Putamen (tissue), 1 donor: Measurements from ENCODE around the gene IQGAP1.
A peak's percentile ranks its signal among the peaks of the same experiment; 100 is the strongest.
"Not testable (repeated sequence)": the region's sequence is repeated elsewhere in the genome, so short reads cannot be mapped to it uniquely, and the experiment has no call there.

Experiments
- DNase-seq: peaks from one replicate; pipeline ENCODE4 v3.0.0-alpha.2; 2016; ENCODE audit warnings: low spot score

The IQGAP1 gene

DNA sequence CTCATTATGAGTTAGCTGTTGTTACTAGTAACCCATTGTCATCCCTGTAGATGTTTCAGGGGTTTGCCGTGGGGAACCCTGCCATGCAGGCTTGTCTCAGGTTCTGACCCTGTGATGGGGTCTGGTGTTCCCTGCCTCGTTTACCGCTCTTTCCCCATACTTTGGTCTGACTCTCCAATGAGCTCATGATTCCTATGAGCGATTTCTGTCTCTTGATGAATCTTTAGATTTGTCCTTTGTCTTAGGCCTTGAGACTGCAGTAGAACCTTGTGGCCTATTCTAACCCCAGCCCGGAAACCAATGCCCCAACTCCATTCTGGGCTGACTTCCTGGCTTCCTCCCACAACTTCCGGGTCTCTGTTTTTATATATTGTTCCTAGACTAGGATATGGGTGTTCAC, 11.3 kb upstream of the IQGAP1 start:
- no peak for DNase-seq

DNA sequence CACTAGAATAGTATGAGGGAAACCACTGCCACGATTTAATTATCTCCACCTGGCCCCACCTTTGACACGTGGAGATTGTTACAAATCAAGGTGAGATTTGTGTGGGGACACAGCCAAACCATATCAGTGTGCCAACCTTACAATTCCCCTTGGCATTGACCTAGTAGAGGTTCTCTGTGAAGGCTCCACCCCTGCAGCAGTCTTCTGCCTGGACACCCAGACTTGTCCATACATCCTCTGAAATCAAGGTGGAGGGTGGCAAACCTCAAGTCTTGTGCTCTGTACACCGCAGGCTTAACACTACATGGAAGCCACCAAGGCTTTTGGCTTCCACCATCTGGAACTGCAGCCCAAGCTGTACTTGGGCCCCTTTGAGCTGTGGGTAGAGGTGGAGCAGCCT, 8.8 kb upstream of the IQGAP1 start:
- DNase-seq, result no peak

DNA sequence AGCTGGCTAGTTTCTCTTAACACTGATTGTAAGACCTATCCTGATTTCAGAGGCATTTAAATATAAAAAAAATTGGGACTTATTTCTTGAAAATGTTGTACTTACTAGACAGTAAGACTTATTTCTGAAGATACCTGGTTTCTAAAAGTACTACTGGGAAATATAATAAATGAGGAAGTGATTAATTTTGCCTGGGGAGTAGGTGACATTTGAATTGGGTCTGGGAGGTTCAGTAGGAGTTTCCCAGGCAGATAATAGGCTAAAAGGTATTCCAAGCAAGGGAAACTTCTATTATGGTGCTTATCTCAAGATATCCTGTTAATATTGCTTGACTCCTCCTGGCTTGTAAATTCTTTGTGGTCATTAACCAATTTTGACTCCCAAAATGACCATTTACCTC, 6.5 kb upstream of the IQGAP1 start:
- DNase-seq, result no peak

DNA sequence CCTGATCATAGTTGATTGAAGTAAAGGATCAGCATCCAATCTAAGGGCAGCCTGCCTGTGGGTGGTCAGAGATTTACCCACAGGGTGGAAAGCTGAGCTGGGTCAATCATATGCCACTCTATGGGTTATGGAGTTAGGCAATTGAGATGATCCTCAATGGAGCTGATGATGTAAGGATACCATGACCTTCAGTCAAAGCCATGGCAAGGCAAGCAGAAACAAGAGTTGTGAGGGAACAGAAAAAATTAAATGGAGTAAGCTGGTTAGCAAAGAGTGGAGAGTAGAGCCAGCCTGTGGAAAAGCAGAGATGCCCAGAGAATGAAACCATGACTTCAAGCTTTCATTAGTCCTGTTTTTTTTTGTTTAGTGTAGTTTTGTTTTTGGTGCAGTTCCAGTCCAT, 5.7 kb upstream of the IQGAP1 start:
- DNase-seq, result no peak

DNA sequence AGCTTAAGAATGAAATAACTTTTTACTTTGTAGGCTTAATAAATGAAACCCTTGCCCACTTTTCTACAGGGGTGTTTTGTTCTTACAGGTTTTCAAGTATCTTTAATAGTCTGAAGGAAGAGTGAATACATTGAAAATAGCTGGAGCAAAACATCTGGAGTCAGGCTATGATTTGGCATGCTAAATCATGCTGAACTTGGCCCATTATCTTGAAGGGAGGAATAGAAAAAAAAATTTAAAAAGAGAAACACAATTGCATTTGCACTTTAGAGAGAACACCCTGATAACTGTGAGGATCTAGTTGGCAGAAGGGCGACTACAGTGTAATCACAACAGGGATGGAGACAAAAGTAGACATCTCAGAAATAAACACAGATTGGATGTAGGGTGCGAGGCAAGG, 1.8 kb upstream of the IQGAP1 start:
- no peak for DNase-seq

DNA sequence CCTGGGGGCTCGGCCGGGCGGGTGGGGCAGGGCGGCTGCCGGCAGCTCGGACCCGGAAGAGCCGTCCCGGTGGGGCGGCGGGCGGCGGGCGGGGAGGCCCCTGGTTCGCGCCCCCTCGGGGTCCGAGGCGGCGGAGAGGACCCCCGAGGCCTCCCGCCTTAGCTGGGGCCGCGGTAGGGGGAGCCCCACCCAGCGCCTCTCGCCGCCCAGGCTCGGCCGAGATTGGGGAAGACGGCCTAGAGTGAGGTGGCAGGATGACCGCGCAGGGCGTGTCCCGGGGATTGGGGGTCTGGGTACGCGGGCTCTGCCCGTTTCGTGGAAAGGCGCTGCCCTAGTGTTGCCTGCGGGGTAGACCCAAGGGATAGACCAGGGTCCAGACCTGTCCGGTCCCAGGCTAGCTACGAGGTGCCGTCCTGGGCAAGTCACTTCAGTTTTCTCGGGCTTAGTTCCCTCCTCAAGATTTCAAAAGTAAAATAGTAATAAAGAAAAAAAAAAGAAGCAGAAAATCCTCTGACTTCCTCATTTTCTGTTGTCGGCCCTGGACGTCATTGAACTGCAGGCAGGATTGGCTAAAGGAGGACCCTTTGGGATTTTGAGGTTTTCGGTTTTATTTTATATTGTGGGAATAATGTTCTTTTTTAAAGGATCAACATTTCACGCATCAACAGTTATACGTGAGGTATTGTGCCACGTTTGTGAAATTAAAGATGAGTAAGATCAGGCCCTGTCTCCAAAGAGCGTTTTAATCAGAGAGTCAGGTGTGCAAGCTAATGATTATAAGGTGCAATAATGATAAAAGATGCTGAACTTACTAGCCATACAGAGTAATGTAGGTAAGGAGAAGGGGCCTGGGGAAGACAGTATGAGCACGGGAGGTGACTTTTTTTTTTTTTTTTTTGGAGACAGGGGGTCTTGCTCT, 679 bp downstream of the IQGAP1 start:
- peak; percentile 30 for DNase-seq

DNA sequence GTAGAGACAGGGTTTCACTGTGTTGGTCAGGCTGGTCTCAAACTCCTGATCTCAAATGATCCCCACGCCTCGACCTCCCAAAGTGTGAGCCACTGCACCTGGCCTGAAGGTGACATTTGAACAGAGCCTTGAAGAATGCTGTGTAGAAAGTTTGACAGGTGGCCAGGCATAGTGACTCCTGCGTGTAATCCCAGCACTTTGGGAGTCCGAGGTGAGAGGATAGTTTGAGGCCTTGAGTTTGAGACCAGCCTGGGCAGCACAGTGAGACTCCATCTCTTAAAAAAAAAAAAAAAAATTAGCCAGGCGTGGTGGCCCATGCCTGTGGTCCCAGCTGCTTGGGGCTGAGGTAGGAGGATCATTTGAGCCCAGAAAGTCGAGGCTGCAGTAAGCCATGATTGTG, 1.5 kb downstream of the IQGAP1 start:
- DNase-seq, result no peak

DNA sequence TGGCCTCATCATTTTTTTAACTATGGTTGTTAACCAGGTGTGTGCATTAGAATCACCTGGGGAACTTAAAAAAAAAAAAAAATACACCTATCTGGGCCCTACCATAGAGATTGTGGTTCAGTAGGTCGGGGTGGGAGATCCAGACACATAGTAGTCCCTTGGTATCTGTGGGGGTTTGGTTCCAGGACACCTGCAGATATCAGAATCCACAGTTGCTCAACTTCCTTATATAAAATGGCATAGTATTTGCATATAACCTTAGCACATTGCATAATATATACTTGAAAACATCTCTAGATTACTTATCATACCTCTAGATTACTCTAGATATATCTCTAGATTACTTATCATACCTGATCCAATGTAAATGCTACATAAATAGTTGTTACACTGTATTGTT, 5.0 kb downstream of the IQGAP1 start:
- DNase-seq, result no peak

DNA sequence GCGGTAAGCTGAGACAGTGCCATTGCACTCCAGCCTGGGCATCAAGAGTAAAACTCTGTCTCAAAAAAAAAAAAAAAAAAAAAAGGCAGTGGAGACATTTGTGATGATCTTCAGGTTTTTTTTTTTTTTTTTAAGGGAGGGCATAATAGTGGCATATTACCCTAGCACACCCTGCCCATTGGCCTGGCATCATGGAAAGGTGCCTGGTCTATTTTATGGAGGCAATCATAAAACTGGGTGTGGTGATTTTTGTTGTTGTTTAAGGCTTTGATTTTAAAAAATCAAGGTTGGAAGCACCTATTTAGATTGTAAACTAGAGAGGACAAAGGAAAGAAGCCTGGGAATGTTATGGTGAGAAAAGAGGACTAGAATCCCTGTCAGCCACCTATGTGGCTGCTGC, 6.0 kb downstream of the IQGAP1 start:
- DNase-seq, result no peak

DNA sequence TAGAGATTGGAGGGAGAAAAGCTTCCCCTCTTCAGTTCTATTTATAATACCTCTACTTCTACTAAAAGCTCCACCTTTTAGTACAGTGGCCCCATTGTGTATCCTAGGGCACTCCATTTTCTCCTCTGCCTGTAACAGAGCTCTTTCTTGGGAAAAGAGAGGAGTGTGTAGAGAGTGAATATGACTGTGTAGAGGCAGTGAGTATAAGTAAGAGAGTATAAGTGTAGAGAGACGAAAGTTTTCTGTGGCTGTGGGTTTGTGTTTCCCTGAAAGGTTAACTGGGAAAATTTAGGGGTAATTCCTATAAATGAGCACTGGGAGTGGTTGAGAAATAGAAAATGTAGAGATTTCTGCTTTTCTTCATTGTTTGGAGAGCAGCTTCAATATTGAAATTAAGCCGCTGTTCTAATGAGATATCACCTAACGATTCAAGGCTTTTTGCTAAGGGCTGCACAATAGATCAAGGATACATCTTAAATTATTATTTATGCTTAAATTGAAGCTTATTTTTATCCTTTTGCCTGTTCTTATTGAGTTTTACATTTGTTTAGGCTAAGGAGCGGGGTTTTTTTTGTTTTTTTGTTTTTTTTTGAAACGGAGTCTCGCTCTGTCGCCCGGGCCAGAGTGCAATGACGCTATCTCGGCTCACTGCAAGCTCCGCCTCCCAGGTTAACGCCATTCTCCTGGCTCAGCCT, 6.9 kb downstream of the IQGAP1 start:
- no peak for DNase-seq

DNA sequence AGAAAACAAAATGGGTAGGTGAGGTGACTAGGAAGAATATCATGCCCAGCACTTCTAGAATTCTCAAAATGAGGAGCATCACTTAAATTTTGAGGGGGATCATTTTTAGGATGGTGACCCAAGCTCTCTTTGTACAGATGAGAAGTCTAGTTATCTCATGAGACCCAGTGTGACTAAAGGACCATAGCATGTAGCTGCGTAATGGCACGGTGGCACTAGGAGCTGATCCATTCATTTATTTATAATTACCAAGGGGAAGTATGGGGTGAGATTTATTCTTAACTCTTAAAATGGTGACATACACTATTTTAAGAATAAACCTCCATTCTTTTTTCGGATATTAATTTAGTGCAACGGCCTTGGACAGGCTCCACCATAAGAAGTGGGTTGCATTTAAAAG, 8.3 kb downstream of the IQGAP1 start:
- no peak for DNase-seq

DNA sequence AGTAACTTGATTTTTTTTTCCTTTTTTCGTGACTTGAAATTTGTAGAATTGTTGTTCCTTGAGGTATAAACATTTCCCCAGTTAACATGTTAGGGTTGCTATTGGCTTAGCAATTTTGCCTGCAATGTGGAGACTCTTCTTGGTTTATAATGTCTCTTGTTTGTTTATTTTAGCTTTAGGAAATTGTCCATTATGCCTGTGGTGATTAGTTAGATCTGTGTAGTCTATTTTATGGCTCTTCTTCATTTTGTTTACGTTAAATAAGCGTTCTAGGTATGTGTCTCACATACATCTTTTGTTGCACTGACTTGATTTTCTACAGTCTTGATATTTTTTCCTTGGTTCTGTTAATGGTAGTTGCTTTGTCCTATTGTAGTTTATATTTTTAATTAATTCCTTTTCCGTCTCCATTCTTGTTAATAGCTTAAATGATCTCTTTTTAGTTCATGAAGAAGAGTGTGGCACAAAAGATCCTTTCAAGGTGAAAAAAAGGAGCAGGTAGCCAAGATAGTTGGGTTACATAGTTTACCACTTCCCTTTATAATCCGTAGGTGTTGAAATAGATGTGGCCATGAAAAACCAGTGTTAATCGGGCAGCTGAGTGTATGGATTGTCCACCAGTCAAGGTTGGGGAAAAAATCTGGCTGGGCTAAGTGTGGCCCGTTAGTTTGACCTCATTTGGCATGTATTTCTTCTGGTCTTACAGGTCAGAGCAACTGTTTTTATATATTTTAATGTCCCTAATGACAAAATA, 12.1 kb downstream of the IQGAP1 start:
- DNase-seq, result no peak

DNA sequence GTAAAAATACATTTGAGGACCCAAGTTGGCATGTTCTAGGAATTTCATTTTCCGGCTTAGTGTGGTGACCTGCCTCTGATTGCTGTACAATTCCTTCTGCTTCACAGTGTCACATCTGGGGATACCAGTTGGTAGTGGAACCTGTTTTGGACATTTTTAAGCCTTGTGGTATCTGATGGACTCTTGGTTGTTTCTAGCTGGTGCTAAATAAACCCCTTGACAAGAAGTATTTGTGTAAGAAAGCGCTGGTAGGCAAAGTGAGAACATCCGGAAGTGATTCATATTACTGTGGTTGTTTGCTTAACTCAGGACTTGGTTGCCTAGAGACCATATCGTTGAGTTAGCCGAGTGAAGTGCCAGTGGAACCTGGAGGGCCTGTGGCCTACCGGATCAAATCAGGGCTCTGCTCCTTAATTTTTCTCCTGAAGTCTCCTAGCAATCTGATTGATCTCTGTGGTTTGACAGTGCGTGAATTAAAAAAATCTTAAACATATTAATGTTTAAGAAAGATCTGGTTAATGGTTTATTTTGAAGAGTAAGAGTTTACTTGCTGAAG, 12.8 kb downstream of the IQGAP1 start:
- no peak for DNase-seq

DNA sequence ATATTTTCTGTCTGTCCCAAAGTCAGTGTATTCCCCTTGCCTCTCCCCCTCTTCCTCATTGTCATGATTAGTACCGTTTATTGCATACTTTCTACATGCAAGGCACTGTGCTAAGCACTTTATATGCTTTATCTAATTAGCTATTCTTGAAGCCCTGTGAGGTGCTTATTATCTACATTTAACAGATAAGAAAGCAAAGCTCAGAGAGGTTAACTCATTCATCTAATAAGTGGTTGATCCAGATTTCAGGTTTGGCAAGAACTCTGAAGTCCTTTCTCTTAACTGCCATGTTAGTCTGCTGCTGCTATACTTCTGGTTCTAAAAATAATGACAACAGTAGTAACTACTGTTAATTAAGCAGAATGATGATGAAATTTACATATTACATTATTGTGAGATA, 13.5 kb downstream of the IQGAP1 start:
- no peak for DNase-seq

DNA sequence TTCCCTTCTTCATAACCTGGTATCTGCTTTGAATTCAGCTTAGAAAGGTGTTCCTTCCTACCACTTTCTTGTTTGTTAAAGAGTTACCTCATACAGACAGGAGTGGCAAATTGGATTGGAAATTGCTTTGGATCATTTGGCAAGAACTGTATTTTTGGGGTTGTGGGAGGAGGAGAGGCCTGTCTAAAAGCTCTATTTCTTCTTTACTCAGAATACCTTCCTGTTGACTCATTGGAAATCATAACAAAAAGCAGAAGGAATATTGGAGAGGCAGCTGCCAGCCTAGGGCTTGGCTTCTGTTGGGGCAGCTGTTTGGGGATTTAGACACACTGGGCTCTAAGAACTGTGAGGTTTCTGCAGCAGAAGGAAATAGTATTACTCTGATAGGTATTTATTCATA, 14.2 kb downstream of the IQGAP1 start:
- no peak for DNase-seq

DNA sequence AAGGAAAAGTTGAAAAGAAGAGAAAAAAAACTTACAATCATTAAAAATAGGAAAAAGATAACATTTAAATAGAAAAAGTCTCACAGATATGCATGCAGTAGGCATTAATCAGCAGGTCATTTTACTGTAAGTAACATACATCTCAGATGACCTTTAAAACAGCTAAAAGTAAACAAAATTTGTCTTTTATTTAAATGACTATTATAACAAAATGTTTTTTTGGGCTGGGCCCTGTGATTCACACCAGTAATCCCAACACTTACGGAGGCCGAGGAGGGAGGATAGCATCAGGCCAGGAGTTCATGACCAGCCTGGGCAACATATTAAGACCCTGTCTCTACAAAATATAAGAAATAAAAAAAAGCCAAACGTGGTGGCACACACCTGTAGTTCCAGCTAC, 14.7 kb downstream of the IQGAP1 start:
- no peak for DNase-seq

DNA sequence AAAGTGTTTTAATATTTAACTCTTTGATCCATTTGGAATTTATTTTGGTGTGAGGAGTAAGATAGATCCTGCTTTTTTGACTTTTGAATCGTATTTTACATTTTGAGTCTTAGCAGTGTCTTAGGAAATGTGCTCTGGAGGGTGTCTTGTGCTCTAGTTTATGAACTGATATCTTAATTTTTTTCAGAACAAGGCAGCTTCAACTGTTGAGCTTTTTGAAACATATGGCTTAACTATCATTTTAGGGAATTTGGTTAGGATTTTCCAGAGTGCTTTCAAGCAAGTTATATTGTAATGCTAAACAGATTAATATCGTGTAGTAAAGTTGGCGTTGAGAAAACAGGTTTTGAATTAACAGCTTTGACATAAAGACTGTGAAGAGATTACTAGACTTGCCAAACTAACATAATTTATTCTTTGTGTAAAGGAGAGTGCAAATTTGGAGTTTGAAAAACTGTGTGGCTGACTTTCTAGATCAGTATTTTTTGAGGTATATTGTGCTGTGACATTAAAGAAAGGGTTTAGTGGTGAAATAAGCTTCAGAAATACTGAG, 17.1 kb downstream of the IQGAP1 start:
- no peak for DNase-seq

DNA sequence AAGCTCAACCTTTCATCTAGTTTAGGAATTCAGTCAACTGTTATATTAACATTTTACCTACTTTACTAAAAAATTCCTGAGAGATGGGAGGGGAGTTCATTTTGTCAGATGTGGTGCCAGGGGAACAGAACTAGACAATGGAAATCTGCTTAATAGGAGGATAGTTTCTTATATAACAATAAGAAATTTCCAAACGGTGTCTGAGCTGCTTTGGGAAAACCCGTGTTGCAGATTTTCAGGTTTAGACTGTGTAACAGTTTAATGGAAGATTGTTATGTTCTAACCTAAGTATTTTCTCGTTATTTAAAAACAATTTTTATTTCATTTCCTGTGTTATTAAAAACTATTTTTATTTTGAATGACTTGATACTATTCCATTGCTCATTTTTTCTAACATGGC, 19.3 kb downstream of the IQGAP1 start:
- no peak for DNase-seq

DNA sequence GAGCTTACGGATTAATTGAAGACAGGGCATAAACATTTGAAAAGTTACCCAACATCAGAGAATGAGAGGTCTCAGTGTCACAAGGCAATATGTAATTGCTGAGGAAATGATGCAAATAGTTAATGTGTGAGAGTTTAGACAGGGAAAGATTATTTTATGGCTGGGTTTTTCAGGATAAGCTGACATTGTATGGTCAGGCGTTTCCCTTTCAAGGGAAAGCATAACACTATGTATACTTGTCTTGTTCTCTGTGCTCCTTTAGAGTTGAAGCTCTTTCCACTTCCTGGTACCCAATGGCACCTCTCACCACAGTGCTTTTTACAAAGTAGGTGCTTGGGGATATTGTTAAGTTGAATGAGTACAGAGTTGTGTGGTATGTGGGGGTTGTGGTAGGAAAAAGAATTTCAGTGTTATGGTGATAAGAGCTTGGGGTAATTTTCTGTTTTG, 19.9 kb downstream of the IQGAP1 start:
- no peak for DNase-seq

DNA sequence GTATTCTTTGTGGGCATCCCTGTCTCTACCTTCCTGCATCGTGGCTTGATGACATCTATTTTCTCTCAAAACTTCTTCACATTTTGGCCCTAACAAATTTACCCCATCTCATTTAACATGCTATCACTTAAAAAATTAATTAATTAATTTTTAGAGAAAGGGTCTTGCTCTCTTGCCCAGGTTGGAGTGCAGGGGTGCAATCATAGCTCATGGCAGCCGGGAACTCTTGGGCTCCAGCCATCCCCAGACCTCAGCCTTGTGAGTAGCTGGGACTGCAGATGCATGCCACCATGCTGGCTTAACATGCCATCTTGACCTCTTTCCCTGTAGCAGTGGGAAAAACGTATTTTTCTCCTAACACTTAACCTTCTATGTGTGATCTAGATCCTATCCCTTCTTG, 20.6 kb downstream of the IQGAP1 start:
- DNase-seq, result no peak

DNA sequence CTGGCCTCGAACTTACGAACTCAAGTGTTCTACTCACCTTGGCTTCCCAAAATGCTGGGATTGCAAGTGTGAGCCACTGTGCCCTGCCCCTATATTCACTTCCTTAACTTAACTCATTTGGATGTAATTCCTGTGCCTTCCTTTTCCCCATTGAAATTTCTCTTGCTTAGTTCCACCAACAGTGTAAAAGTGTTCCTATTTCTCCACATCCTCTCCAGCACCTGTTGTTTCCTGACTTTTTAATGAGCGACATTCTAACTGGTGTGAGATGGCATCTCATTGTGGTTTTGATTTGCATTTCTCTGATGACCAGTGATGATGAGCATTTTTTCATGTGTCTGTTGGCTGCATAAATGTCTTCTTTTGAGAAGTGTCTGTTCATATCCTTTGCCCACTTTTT, 21.5 kb downstream of the IQGAP1 start:
- DNase-seq, result not testable (repeated sequence)

DNA sequence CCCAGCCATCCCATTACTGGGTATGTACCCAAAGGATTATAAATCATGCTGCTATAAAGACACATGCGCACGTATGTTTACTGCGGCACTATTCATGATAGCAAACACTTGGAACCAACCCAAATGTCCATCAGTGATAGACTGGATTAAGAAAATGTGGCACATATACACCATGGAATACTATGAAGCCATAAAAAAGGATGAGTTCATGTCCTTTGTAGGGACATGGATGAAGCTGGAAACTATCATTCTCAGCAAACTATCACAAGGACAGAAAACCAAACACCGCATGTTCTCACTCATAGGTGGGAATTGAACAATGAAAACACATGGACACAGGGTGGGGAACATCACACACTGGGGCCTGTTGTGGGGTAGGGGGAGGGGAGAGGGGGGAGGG, 22.3 kb downstream of the IQGAP1 start:
- DNase-seq, result not testable (repeated sequence)
